B cell (primary cell): ENCODE measurements around the gene GPR160. TPM values are rescaled to one million over a fixed set of nuclear protein-coding genes. Genes with fewer than 3 reads are reported as not detected.

Experiments
- ATAC-seq: fragments of 200-7000 bp; cut with Tn5 transposase; one replicate; pipeline ENCODE4 v1.10.0; 2021; ENCODE audit warnings: low read depth, mild to moderate bottlenecking, moderate number of reproducible peaks, moderate library complexity
- CTCF ChIA-PET: fragments of 350-600 bp; sonication (Branson Sonifier 250); formaldehyde crosslinking; loops from one replicate; lab custom pipeline; 2021; ENCODE audit warnings: antibody characterized with exemption, inconsistent platforms; lab: Charles Lee
- POLR2A ChIA-PET: fragments of 350-600 bp; sonication (Branson Sonifier 250); formaldehyde crosslinking; loops from one replicate; lab custom pipeline; 2021; ENCODE audit warnings: antibody characterized with exemption; lab: Charles Lee
- DNase-seq: peaks from one replicate; pipeline ENCODE4 v3.0.0; 2013
- H2AFZ ChIP-seq: 2 replicates; pipeline ENCODE4 v1.6.1; 2012; ENCODE audit warnings: mild to moderate bottlenecking, low read depth, low read length; ENCODE audit not compliant: insufficient read depth, poor library complexity, severe bottlenecking
- H3K27ac ChIP-seq, 2 donors: 1 replicate in 1 of 2; 2 replicates in 1 of 2; pipeline ENCODE4 v1.5.1; 2012 to 2013; ENCODE audit warnings: low read length in 2 of 2, mild to moderate bottlenecking in 2 of 2, moderate library complexity in 1 of 2
- H3K27me3 ChIP-seq, 4 experiments: fragments of 200-600 bp in 1 of 4; sonication (generic) in 1 of 4; replicated peaks in 1 of 4; 1 replicate in 2 of 4; 2 replicates in 2 of 4; pipeline versions ENCODE4 v1.6.1 to v1.7.0; 2013 to 2016; ENCODE audit warnings: low read length in 3 of 4, mild to moderate bottlenecking in 2 of 4, mixed read lengths in 1 of 4, moderate library complexity in 1 of 4; ENCODE audit not compliant: insufficient read depth in 4 of 4, control insufficient read depth in 3 of 4; ENCODE audit errors: control extremely low read depth in 1 of 4
- H3K36me3 ChIP-seq, 2 experiments: replicated peaks in 1 of 2; 1 replicate in 1 of 2; 2 replicates in 1 of 2; pipeline versions ENCODE4 v1.6.1 to v1.7.1; 2013; ENCODE audit warnings: low read length in 1 of 2; ENCODE audit not compliant: insufficient read depth in 2 of 2, control insufficient read depth in 1 of 2; ENCODE audit errors: control extremely low read depth in 1 of 2, extremely low read depth in 1 of 2
- H3K4me1 ChIP-seq, 2 donors: fragments of 200-600 bp in 1 of 2; sonication (generic) in 1 of 2; 1 replicate in 1 of 2; 2 replicates in 1 of 2; pipeline versions ENCODE4 v1.5.1 to v1.6.1; 2013 to 2017; ENCODE audit warnings: low read length in 2 of 2; ENCODE audit not compliant: control insufficient read depth in 2 of 2, insufficient read depth in 2 of 2
- H3K4me2 ChIP-seq: replicated peaks from 2 replicates; pipeline ENCODE3; 2012; ENCODE audit warnings: mild to moderate bottlenecking, low read depth, low read length; ENCODE audit not compliant: poor library complexity, severe bottlenecking
- H3K4me3 ChIP-seq, 5 experiments: fragments of 200-600 bp in 1 of 5; sonication (generic) in 1 of 5; 1 replicate in 3 of 5; 2 replicates in 2 of 5; pipeline versions ENCODE4 v1.5.1 to v1.7.0; 2011 to 2016; ENCODE audit warnings: low read length in 4 of 5, mild to moderate bottlenecking in 4 of 5, low read depth in 2 of 5, control low read depth in 1 of 5, moderate library complexity in 1 of 5; ENCODE audit not compliant: insufficient read depth in 1 of 5; ENCODE audit errors: control extremely low read depth in 1 of 5, extremely low read depth in 1 of 5
- H3K79me2 ChIP-seq: fragments of 200-600 bp; sonication (generic); one replicate; pipeline ENCODE4 v1.6.0; 2016; ENCODE audit warnings: low read length; ENCODE audit not compliant: control insufficient read depth, insufficient read depth
- H3K9ac ChIP-seq: fragments of 200-600 bp; sonication (generic); 2 replicates; pipeline ENCODE4 v1.6.1; 2017; ENCODE audit warnings: mild to moderate bottlenecking, low read length, moderate library complexity
- H3K9me3 ChIP-seq, 3 donors: one replicate each; pipeline versions ENCODE4 v1.6.1 to v1.7.1; 2013; ENCODE audit warnings: low read length in 2 of 3; ENCODE audit not compliant: control insufficient read depth in 2 of 3, insufficient read depth in 1 of 3; ENCODE audit errors: control extremely low read depth in 1 of 3
- H4K20me1 ChIP-seq: 2 replicates; pipeline ENCODE4 v1.6.0; 2012; ENCODE audit warnings: mild to moderate bottlenecking, low read length; ENCODE audit not compliant: insufficient read depth, control insufficient read depth, poor library complexity, severe bottlenecking
- H3K27ac Mint-ChIP-seq: one replicate; pipeline ENCODE4 v1.8.0; 2021; ENCODE audit warnings: mixed read lengths
- H3K27me3 Mint-ChIP-seq: one replicate; pipeline ENCODE4 v1.8.0; 2021; ENCODE audit warnings: mixed read lengths
- H3K4me1 Mint-ChIP-seq: one replicate; pipeline ENCODE4 v1.8.0; 2021; ENCODE audit warnings: mixed read lengths
- H3K4me3 Mint-ChIP-seq: one replicate; pipeline ENCODE4 v1.8.0; 2021; ENCODE audit warnings: mixed read lengths
- H3K9me3 Mint-ChIP-seq: one replicate; pipeline ENCODE4 v1.8.0; 2022; ENCODE audit warnings: mixed read lengths; ENCODE audit not compliant: insufficient read depth
- CTCF ChIP-seq: fragments of 200-600 bp; IDR thresholded peaks from one replicate; pipeline ENCODE4 v1.8.0; 2022; ENCODE audit warnings: antibody characterized with exemption, mild to moderate bottlenecking
- EZH2 ChIP-seq: IDR thresholded peaks from 2 replicates; pipeline ENCODE4 v1.6.1; 2012; ENCODE audit warnings: borderline replicate concordance, low read depth, mild to moderate bottlenecking, moderate library complexity, low read length; ENCODE audit not compliant: insufficient read depth, poor library complexity, severe bottlenecking
- WGBS: methylation state at CpG from one replicate; pipeline ENCODE4 v1.1.5; 2013; ENCODE audit warnings: missing lambda C conversion rate; ENCODE audit not compliant: insufficient coverage; 5-methylcytosine and 5-hydroxymethylcytosine counted together
- intact Hi-C: fragments of 100-400 bp; cut with micrococcal nuclease; formaldehyde crosslinking; loops from one replicate; pipeline ENCODE4 v1.10.0; 2022
- polyA plus RNA-seq: library from polyadenylated mRNA; depleted of rRNA; stranded (reverse); fragments of >200 nt; gene quantifications from 2 replicates; pipeline ENCODE4 v1.2.3, GENCODE V29; 2012
- total RNA-seq, 2 donors: library from RNA; stranded (reverse); fragments of 120-200 nt in 1 of 2; gene quantifications; 1 replicate in 1 of 2; 2 replicates in 1 of 2; pipeline versions ENCODE4 v1.2.3 to v1.2.4, GENCODE V29; 2013 to 2022

GPR160 gene
- total and polyA plus RNA-seq, 2 donors (not counting 1 experiment from before 2014, with no cell fraction given): 17.4 to 17.5 TPM

GRCh38 chr3:169996063-169996462, 41.7 kb upstream of the GPR160 start:
- Mint-ChIP-seq H3K9me3 (no peaks in the 10 kb centered on the region), H3K4me3 (no peak overlapping the region), H3K27ac (no peak overlapping the region), H3K4me1 (peaks cover 24% of the 10 kb centered on the region), H3K27me3 (no peaks in the 10 kb centered on the region)
- H3K4me3 ChIP-seq: no peak overlapping the region
- WGBS: no CpG with 5 or more reads among the region's 2 CpGs
- intact Hi-C loops: no loop called here
- no peak overlapping the region for H2AFZ ChIP-seq
- no peaks in the 10 kb centered on the region for H3K27me3 ChIP-seq
- TF ChIP-seq CTCF: no peak
- TF ChIP-seq EZH2: no peak
- H3K79me2 ChIP-seq: peaks cover 3% of the 10 kb centered on the region
- H3K4me1 ChIP-seq: peaks cover 7 to 11% of the 10 kb centered on the region in 2 donors
- H3K9ac ChIP-seq: no peak overlapping the region
- peaks cover 24 to 49% of the 10 kb centered on the region in 2 experiments for H3K36me3 ChIP-seq
- no peaks in the 10 kb centered on the region for H4K20me1 ChIP-seq
- DNase-seq: no peak
- CTCF ChIA-PET: no interaction called here
- H3K27ac ChIP-seq: no peak overlapping the region
- H3K9me3 ChIP-seq: peaks cover 0 to 6% (median 0%) of the 10 kb centered on the region in 3 donors
- no peak for ATAC-seq
- POLR2A ChIA-PET: no interaction called here
- no peak overlapping the region for H3K4me2 ChIP-seq

DNA sequence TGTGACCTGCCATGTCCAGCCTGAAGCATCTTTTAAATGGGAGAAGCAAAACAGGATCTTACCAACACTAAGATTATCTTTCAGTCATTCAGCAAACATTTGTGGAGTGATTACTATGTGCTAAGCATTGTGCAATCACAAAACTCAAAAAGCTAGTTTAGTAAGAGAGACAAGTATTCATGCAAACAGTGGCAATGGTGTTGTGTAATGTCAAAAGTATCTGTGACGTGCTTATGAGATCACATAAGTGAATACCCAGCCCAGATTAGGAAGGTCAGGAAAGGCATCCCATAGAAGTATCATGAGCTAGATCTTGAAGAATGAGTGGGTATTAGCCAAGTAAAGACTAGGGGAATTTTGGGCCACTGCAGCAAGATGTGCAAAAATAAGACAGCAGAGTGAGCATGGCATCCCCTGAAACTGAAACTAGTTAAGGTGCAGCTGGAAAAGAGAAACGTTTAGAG, 39.1 kb upstream of the GPR160 start:
- H3K4me2 ChIP-seq: peak overlapping the region; percentile 5
- H3K9ac ChIP-seq: no peak overlapping the region
- no peaks in the 10 kb centered on the region for H3K79me2 ChIP-seq
- no peaks in the 10 kb centered on the region for H4K20me1 ChIP-seq
- Mint-ChIP-seq H3K4me3 (no peak overlapping the region), H3K27ac (peak overlapping the region; percentile 42), H3K4me1 (peaks cover 45% of the 10 kb centered on the region), H3K9me3 (no peaks in the 10 kb centered on the region), H3K27me3 (no peaks in the 10 kb centered on the region)
- no peak for DNase-seq
- CTCF ChIA-PET: interaction anchor here (0.6 to 0.9 kb wide), 2 partner anchors 68 to 106 kb away, joined by 3 to 4 read pairs; no protein-coding TSS in a partner anchor
- ATAC-seq: no peak
- no peak overlapping the region for H2AFZ ChIP-seq
- peaks cover 12 to 24% of the 10 kb centered on the region in 2 experiments for H3K36me3 ChIP-seq
- POLR2A ChIA-PET: no interaction called here
- intact Hi-C loops: no loop called here
- H3K27me3 ChIP-seq: no peaks in the 10 kb centered on the region
- H3K27ac ChIP-seq: peak overlapping the region in 1 of 2 donors; percentile 62
- H3K9me3 ChIP-seq: peaks cover 0 to 6% (median 0%) of the 10 kb centered on the region in 3 donors
- peaks cover 27 to 34% of the 10 kb centered on the region in 2 donors for H3K4me1 ChIP-seq
- 60% methylated on average over 1 of the region's 2 CpGs for WGBS
- H3K4me3 ChIP-seq: no peak overlapping the region
- TF ChIP-seq EZH2 (no peak), CTCF (no peak)
